Uterus (tissue), 4 donors: ENCODE data around the gene CLIP2. TPM values are rescaled to one million over a fixed set of nuclear protein-coding genes. Genes with fewer than 3 reads are reported as not detected.
A peak's percentile ranks its signal among the peaks of the same experiment; 100 is the strongest.
"Not testable (repeated sequence)": the region's sequence is repeated elsewhere in the genome, so short reads cannot be mapped to it uniquely, and the experiment has no call there.

Experiments used
- DNase-seq, 2 donors: peaks; one replicate each; pipeline ENCODE4 v3.0.0-alpha.2; 2019 to 2020
- H3K27ac ChIP-seq, 2 donors: fragments of 200-600 bp; sonication (generic); 1 replicate in 1 of 2; 2 replicates in 1 of 2; pipeline ENCODE4 v1.5.1; 2016 to 2018
- H3K27me3 ChIP-seq, 2 donors: fragments of 200-600 bp; sonication (generic); one replicate each; pipeline ENCODE4 v1.5.1; 2018 to 2019; ENCODE audit warnings: control low read depth in 1 of 2
- H3K36me3 ChIP-seq, 2 donors: fragments of 200-600 bp; sonication (generic); one replicate each; pipeline ENCODE4 v1.5.1; 2019; ENCODE audit warnings: control low read depth in 1 of 2
- H3K4me1 ChIP-seq, 2 donors: fragments of 200-600 bp; sonication (generic); one replicate each; pipeline ENCODE4 v1.5.1; 2018 to 2019; ENCODE audit warnings: control low read depth in 1 of 2
- H3K4me3 ChIP-seq, 2 donors: fragments of 200-600 bp; sonication (generic); 1 replicate in 1 of 2; 2 replicates in 1 of 2; pipeline ENCODE4 v1.5.1; 2018 to 2019; ENCODE audit warnings: mild to moderate bottlenecking in 1 of 2
- H3K9me3 ChIP-seq, 2 donors: fragments of 200-600 bp; sonication (generic); one replicate each; pipeline ENCODE4 v1.5.1; 2019; ENCODE audit warnings: control low read depth in 1 of 2
- POLR2A ChIP-seq, 2 donors: fragments of 450-650 bp; IDR thresholded peaks; one replicate each; pipeline ENCODE4 v1.6.1; 2016; ENCODE audit warnings: antibody characterized with exemption in 2 of 2, mild to moderate bottlenecking in 1 of 2, moderate library complexity in 1 of 2
- intact Hi-C: fragments of 100-400 bp; cut with DNase I; formaldehyde crosslinking; loops from one replicate; pipeline ENCODE4 v1.15.1; 2023; ENCODE audit warnings: low total_unique reads
- total RNA-seq, 4 donors: library from RNA; depleted of rRNA in 3 of 4; stranded (reverse); fragments of >200 nt in 3 of 4; gene quantifications; one replicate each; pipeline versions ENCODE4 v1.1.0 to v1.2.4, GENCODE V29; 2014 to 2023
- TF ChIP-seq, protein P1 (sequence below), 4 experiments: fragments of 200-600 bp in 2 of 4; fragments of 450-650 bp in 2 of 4; sonication (generic) in 2 of 4; IDR thresholded peaks; one replicate each; pipeline ENCODE4 v1.5.1; 2016 to 2019; ENCODE audit warnings: antibody characterized with exemption in 4 of 4, mild to moderate bottlenecking in 2 of 4, moderate library complexity in 1 of 4
- donor health status: DM: yes; HTN: yes; CAD: no.

Gene CLIP2
- total RNA-seq, 4 donors from 2014 or later: 20.3 to 41.8 (median 28.4) TPM

DNA sequence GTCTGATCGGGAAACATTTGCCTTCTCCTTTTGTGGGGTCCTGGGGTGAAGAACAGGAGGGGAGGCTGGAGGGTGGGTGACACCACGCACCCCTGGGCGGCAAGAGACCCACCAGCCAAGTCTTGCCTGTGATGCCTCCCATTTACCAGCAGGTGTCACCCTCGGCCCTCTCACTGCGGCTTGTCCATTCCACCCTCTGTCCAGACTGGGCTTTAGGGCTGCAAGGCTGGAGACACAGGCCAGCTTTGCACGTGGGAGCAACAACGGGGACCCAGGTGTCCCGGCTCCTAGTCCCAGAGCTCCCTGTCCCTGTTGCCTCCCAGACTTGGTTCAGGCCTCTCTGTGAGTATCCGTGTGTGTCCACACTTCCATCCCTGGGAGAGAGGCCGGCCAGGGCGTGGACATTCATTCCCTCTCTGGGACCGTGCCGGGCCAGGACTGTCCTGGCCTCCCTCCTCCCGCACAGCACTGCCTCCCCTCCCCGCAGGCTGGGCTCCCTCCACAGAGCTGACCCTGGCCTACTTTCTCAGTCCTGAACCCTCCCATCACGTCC lies 128.3 kb downstream of the CLIP2 start:
- no peak overlapping the region for H3K27ac ChIP-seq
- H3K9me3 ChIP-seq: no peaks in the 10 kb centered on the region
- TF ChIP-seq, protein P1, sequence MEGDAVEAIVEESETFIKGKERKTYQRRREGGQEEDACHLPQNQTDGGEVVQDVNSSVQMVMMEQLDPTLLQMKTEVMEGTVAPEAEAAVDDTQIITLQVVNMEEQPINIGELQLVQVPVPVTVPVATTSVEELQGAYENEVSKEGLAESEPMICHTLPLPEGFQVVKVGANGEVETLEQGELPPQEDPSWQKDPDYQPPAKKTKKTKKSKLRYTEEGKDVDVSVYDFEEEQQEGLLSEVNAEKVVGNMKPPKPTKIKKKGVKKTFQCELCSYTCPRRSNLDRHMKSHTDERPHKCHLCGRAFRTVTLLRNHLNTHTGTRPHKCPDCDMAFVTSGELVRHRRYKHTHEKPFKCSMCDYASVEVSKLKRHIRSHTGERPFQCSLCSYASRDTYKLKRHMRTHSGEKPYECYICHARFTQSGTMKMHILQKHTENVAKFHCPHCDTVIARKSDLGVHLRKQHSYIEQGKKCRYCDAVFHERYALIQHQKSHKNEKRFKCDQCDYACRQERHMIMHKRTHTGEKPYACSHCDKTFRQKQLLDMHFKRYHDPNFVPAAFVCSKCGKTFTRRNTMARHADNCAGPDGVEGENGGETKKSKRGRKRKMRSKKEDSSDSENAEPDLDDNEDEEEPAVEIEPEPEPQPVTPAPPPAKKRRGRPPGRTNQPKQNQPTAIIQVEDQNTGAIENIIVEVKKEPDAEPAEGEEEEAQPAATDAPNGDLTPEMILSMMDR (IDR thresholded peaks at IDR 0.05): peak; percentile 92 to 98 (median 96)
- TF ChIP-seq POLR2A (IDR thresholded peaks at IDR 0.05): peak in 1 of 2 donors; percentile 22
- no peaks in the 10 kb centered on the region for H3K36me3 ChIP-seq
- H3K4me1 ChIP-seq: no peaks in the 10 kb centered on the region
- H3K4me3 ChIP-seq: no peak overlapping the region
- DNase-seq: peak; percentile 71 to 74
- H3K27me3 ChIP-seq: no peaks in the 10 kb centered on the region
- intact Hi-C loops: no loop called here

DNA sequence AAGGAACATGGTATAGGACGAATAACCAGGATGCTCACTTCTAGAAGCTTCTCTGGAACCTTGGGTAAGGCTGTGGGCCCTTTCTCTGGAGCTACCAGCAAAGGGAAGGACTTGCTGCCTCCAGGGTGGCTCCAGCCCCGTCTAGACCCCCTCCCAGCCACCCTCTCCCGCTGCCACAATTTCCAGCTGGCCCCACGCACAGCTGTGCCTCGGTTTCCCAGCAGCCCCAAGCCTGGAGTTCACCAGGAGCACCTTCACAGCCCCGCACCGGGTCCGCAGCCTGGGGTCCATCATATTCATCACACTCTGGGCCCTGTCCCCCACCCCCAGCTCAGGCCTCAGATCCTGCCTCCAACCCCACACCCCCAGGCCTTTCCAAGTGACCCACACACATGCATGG lies 128.9 kb downstream of the CLIP2 start:
- H3K27ac ChIP-seq: no peak overlapping the region
- no peak for TF ChIP-seq POLR2A (IDR thresholded peaks at IDR 0.05)
- TF ChIP-seq, protein P1 (IDR thresholded peaks at IDR 0.05): no peak
- no peaks in the 10 kb centered on the region for H3K36me3 ChIP-seq
- H3K4me1 ChIP-seq: no peaks in the 10 kb centered on the region
- no peaks in the 10 kb centered on the region for H3K9me3 ChIP-seq
- no peak overlapping the region for H3K4me3 ChIP-seq
- no peaks in the 10 kb centered on the region for H3K27me3 ChIP-seq
- intact Hi-C loops: no loop called here
- DNase-seq: no peak

DNA sequence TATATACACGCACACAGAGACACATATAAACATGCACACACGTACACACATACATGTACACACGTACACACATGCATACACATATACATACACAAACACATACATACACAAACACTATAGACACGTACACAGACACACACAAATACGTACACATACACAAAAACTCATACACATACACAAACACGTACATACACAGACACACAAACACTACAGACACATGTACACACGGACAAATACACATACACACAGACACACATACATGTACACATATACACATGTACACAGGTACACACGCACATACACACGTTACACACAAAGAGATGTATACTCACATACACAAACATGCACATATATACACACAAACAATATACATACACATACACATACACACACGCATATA lies 129.3 kb downstream of the CLIP2 start:
- intact Hi-C loops: no loop called here
- H3K27ac ChIP-seq: no peak overlapping the region
- no peak overlapping the region for H3K4me3 ChIP-seq
- TF ChIP-seq, protein P1 (IDR thresholded peaks at IDR 0.05): no peak
- no peak for TF ChIP-seq POLR2A (IDR thresholded peaks at IDR 0.05)
- no peak for DNase-seq
- no peaks in the 10 kb centered on the region for H3K27me3 ChIP-seq
- no peaks in the 10 kb centered on the region for H3K9me3 ChIP-seq
- H3K36me3 ChIP-seq: no peaks in the 10 kb centered on the region
- no peaks in the 10 kb centered on the region for H3K4me1 ChIP-seq

DNA sequence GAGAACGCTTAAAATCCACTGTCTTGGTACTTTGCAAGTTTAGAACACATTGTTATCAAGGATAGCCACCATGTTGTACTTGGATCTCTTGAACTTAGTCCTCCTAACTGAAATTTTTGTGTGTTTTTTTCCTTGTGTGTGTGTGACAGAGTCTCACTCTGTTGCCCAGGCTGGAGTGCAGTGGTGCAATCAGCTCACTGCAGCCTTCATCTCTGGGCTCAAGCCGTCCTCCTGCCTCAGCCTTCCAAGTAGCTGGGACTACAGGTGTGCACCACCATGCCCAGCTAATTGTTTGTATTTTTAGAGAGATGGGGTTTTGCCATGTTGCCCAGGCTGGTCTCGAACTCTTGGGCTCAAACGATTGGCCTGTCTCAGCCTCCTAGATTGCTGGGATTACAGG lies 130.0 kb downstream of the CLIP2 start:
- H3K4me1 ChIP-seq, DNase-seq, H3K4me3 ChIP-seq, H3K9me3 ChIP-seq, H3K36me3 ChIP-seq, H3K27ac ChIP-seq, H3K27me3 ChIP-seq, intact Hi-C loops: not testable (repeated sequence)

DNA sequence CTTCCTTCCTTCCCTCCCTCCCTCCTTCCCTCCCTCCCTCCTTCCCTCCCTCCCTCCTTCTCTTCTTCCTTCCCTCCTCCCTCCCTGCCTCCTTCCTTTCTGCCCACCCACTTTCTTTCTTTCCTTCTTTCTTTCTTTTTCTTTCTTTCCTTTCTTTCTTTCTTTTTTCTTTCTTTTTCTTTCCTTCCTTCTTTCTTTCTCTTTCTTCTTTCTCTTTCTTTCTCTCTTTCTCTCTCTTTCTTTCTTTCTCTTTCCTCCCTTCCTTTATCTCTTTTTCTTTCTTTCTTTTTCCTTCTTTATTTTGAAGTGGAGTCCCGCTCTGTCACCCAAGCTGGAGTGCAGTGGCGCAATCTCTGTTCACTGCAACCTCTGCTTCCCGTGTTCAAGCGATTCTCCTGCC lies 130.8 kb downstream of the CLIP2 start:
- no peak overlapping the region for H3K27ac ChIP-seq
- DNase-seq: no peak
- TF ChIP-seq, protein P1 (IDR thresholded peaks at IDR 0.05): no peak
- TF ChIP-seq POLR2A (IDR thresholded peaks at IDR 0.05): no peak
- intact Hi-C loops: loop anchor here (5.0 kb wide), 1 partner anchor 292 kb away; no protein-coding TSS in a partner anchor
- H3K4me1 ChIP-seq: no peaks in the 10 kb centered on the region
- no peaks in the 10 kb centered on the region for H3K36me3 ChIP-seq
- H3K27me3 ChIP-seq: no peaks in the 10 kb centered on the region
- no peaks in the 10 kb centered on the region for H3K9me3 ChIP-seq
- no peak overlapping the region for H3K4me3 ChIP-seq
